Measurements from ENCODE around the gene LEMD3.

The LEMD3 gene

GRCh38 chr12:65208964-65209654 lies 39.7 kb downstream of the LEMD3 start:
- DNase-seq, result no peak

DNA sequence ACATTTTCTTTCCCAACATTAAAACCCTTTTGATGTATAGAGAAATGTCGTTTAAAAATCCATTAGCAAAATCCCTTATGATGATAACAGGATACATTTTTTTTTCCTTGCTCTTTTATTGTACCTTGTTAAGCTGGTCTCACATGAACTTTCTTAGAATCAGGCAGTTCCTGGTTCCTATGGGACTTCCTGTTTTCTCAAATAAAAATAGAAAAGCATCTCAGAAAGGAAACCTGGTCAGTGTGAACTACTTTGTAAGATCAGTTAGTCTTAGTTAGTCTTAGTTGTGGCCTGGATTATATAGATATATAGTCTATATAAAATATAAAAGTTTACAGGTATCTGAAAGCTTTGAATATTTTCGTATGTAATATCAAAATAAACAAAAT lies 40.3 kb downstream of the LEMD3 start:
- DNase-seq, result peak; percentile 18

DNA sequence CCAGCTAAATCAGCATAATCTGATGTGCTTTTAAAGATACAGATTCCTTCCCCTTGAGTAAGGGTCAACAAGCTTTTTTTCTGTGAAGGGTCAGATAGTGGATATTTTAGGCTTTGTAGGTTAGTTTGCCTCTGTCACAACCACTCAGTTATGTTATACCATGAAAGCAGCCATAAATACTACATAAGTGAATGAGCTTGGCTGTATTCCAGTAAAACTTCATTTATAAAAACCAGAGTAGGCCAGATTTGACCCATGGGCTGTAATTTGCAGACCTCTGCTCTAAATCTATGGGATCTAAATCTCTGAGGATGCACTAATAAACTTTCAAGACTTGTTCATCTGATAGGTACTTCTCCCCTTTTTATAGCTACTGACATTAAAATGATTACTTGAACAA lies 47.7 kb downstream of the LEMD3 start:
- DNase-seq, result no peak

DNA sequence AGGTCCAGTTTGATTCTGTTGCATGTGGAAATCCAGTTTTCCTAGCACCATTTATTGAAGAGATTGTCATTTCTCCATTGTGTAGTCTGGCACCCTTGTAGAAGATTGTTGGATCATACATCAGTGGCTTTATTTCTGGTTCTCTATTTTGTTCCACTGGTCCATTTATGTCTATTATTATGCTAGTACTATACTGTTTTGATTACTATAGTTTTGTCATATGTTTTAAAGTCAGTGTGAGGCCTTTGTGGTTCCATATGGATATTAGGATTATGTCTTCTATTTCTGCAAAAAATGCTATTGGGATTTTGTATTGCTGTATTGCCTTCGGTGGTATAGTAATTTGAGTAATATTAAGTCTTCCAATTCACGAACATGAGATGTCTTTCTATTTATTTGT lies 51.4 kb downstream of the LEMD3 start:
- DNase-seq, result no peak

- DNase-seq, result no peak
Observed at GRCh38 chr12:65229441-65229840, 60.1 kb downstream of the LEMD3 start.

- peak; percentile 24 for DNase-seq
Observed at GRCh38 chr12:65232476-65233077, 63.2 kb downstream of the LEMD3 start.

DNA sequence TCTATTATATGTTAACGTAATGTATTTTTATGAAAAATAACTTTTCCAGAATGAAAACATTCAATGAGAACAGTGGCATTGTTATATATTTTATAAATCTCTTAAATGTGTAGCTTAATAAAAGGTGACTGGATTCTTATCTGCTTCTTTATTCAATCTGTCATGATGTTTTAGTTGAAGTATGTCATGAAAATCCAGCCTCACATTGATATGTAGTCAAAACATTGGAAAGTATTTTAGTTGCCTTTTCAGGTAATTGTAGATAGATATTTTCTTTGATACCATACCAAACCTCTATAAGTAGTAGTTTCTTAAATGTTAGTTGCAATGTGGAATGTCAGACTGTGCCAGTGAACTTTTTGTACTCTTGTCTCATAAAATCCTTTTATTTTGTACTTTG lies 67.8 kb downstream of the LEMD3 start:
- DNase-seq, result no peak

DNA sequence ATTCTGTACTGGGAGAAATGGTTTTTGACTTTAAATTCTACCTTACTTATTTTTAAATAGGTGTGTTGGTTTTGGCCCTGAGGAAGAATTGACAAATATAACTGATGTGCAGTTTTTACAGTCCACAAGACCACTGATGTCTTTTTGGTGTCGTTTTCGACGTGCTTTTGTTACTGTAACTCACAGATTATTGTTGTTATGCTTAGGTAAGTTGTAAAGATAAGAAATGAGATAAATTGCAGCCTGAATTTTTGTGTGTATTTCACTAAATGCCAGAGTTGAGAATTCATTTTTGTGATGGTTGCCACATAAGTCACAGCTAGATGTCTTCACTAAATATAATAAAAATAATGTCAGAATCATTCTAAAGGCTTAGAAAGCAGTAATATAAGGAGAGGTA lies 69.2 kb downstream of the LEMD3 start:
- no peak for DNase-seq

DNA sequence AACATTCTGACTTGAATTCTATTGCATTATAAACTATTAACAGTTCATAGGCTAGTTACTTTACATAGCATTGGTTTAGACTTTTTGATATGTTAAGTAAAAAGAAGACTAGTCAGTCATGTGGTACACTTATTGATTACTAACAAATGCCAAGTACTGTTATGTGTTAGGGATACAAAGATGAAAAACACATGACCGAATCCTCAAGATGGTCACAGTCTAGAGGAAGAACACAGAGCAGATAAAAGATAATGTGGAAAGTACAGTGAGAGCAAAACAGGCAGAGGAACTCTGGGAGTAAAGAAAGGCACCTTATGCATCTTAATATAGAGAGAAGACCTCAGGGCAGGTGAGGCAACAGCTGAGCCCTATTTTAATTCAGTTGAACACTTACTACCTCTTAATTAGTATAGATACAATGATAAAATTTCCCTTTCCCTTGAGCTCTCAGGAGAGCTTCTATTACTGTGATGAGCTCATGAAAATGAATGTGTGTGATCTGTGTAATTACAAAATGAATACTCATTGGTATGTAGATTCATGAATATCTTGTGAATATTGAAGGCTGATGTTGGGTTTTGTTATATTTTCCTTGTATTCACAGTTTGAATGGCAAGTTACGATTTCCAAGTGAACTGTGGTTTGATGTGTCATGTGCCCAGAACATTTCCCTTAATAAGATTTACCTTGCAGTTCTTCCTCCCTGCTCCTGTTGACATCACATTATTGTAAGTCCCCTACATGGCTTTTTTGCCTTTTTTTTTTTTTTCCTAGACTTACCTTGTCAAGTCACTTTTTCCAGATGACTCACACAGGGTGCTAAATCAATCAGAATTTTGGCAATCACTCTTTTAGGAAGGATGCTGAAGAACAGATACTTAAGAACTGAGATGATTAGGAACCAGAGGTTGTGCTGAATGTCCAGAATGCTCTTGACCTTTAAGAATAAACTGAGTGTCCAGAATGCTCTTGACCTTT lies 79.6 kb downstream of the LEMD3 start:
- no peak for DNase-seq

GRCh38 chr12:65252515-65252914 lies 83.1 kb downstream of the LEMD3 start:
- DNase-seq, result no peak

DNA sequence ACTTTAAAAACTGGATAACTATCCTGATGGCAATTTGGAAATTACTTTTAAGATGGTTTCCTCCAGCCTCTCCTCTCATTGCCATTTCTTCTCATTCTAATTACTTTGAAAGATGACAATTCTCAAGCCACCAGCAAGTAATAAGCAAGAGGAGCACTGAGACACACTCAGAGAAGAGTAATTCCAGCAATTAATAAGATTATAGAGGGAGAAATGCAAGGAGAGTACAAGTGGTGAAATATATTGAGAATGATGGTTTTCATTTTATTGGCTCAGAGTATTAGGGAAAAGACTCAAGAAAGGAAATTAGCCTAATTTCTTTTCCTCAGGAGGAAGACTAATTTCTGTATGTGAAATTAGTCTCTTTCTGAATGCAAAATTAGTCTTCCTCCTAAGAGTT lies 88.6 kb downstream of the LEMD3 start:
- DNase-seq, result no peak

DNA sequence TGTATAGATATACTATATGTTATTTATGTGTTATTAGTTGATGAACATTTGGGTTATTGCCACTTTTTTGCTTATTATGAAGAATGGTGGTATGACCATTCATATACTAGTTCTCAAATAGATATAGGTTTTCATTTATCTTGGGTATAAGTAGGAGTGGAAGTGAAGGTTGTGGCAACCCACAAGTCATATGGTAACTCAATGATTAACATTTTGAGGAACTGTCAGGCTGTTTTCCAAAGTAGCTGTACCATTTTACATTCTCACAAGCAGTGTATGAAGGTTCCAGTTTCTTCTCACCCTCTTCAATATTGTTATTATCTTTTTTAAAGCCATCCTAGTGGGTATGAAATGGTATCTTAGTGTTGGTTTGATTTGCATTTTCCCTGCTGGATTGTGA lies 90.1 kb downstream of the LEMD3 start:
- DNase-seq, result no peak

GRCh38 chr12:65263777-65264176 lies 94.4 kb downstream of the LEMD3 start:
- DNase-seq, result no peak

- no peak for DNase-seq
Observed at GRCh38 chr12:65266408-65266807, 97.0 kb downstream of the LEMD3 start.

DNA sequence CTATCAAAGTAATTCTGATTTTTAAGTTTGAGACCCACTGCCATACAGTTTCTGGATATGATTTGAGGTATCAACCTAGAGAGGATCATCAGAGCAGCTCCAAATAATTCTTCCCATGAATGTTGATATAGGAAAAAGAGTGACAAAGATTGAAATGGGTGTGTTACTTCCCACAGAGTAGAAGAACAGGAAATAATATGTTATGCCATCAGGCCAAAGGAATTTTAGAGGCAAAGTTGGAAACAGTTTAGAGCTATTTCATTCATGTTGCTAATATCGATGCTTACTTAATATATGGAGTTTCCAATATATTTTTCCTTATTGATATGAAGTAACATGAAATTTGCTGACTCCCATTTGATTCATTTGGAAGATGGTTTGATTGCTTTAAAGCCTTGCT lies 100.2 kb downstream of the LEMD3 start:
- no peak for DNase-seq

DNA sequence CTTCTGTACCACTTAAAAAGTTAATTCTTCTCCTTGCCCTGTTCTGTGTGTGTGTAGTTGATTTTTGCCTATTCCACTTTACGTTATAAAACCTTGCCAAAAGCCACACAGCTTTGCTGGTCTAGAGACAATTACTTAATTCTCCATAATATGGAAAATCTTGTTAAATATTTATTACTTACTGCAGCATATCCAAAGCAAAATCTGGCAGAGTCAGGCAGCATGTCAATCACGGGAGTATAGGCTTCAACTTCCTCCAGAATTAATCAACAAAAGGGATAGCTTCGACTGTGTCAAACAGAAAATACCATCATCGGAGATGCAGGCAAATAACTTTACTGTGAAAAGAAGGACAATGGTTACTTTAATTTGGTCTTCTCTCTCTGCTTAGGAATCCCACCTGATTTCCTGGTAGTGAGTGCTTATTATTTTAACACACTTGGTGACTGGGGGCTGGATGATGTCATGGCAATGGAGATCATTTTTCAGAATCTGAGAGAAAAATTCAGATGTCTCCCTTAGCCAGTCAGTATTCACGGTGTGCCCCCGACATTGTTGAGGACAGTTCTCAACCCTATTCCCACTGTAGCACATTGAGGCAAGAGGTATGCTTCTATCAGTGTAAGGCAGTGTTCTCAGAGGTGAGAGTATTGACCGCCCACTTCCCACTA lies 105.4 kb downstream of the LEMD3 start:
- DNase-seq, result no peak

- no peak for DNase-seq
Observed at GRCh38 chr12:65275627-65276026, 106.2 kb downstream of the LEMD3 start.

- no peak for DNase-seq
Observed at GRCh38 chr12:65276916-65277530, 107.6 kb downstream of the LEMD3 start.

DNA sequence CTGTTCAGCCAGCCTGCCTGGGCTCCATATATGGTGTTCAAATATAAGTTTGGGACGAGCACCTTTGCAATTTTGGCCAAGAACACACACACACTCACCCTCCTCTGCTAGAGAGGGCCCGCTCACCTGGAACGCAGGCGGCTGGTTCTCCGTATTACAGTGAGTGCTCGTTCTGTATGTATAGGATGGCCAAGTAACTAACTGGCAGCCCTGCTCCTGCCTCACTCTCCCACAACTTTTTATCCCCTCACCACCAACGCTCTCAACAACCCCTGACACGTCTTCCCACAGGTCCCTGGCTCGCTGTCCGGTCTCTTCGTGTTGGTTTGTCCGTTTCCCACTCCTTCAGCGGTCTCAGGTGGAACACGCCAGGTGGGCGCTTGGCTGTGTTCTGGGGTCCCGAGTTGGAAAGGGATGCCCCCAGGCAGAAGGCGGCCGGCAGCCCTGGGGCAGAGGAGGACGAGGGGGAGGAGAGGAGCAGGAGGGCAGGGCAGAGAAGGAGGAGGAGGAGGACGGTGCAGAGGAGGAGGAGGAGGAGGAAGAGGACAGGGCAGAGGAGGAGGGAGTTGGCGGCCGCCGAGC lies 108.7 kb downstream of the LEMD3 start:
- no peak for DNase-seq

- DNase-seq, result no peak
Observed at GRCh38 chr12:65278576-65279368, 109.4 kb downstream of the LEMD3 start, which contains the start of gene MSRB3. MSRB3 (plus strand) TSS chr12:65278683; CDS start chr12:65308580, 29,897 bp downstream.

- no peak for DNase-seq
Observed at GRCh38 chr12:65279369-65280112, 110.2 kb downstream of the LEMD3 start.
